Measurements from ENCODE around the gene PCBP3.
"Not testable (repeated sequence)": the region's sequence is repeated elsewhere in the genome, so short reads cannot be mapped to it uniquely, and the experiment has no call there.

Gene PCBP3

GRCh38 chr21:45601551-45601950, 42.0 kb upstream of the PCBP3 start:
- no peaks in the 10 kb centered on the region for H3K4me1 ChIP-seq (ENCODE audit: low read depth, poor library complexity, severe bottlenecking)
- peaks cover 40% of the 10 kb centered on the region for H3K27me3 ChIP-seq (ENCODE audit: insufficient read depth, low read depth)
- no peak overlapping the region for H3K4me3 ChIP-seq (IDR thresholded peaks at IDR 0.05; ENCODE audit: insufficient read depth, low read depth, low read length)
- H3K79me2 ChIP-seq (ENCODE audit: insufficient read depth, low read depth): no peaks in the 10 kb centered on the region
- no peak overlapping the region for H3K4me2 ChIP-seq
- TF ChIP-seq, protein P1, sequence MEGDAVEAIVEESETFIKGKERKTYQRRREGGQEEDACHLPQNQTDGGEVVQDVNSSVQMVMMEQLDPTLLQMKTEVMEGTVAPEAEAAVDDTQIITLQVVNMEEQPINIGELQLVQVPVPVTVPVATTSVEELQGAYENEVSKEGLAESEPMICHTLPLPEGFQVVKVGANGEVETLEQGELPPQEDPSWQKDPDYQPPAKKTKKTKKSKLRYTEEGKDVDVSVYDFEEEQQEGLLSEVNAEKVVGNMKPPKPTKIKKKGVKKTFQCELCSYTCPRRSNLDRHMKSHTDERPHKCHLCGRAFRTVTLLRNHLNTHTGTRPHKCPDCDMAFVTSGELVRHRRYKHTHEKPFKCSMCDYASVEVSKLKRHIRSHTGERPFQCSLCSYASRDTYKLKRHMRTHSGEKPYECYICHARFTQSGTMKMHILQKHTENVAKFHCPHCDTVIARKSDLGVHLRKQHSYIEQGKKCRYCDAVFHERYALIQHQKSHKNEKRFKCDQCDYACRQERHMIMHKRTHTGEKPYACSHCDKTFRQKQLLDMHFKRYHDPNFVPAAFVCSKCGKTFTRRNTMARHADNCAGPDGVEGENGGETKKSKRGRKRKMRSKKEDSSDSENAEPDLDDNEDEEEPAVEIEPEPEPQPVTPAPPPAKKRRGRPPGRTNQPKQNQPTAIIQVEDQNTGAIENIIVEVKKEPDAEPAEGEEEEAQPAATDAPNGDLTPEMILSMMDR (conservative IDR thresholded peaks at IDR 0.05; ENCODE audit: low read depth, low read length): no peak
- no peaks in the 10 kb centered on the region for H4K20me1 ChIP-seq (ENCODE audit: insufficient read depth)
- no peaks in the 10 kb centered on the region for H3K36me3 ChIP-seq (ENCODE audit: insufficient read depth)
- no peak overlapping the region for H3K9ac ChIP-seq
- H3K27ac ChIP-seq: no peak overlapping the region
- H2AFZ ChIP-seq (ENCODE audit: low read depth): no peak overlapping the region

GRCh38 chr21:45602106-45602505, 41.4 kb upstream of the PCBP3 start:
- H3K9ac ChIP-seq: no peak overlapping the region
- H3K27ac ChIP-seq: no peak overlapping the region
- H4K20me1 ChIP-seq (ENCODE audit: insufficient read depth): no peaks in the 10 kb centered on the region
- H3K4me3 ChIP-seq (IDR thresholded peaks at IDR 0.05; ENCODE audit: insufficient read depth, low read depth, low read length): no peak overlapping the region
- no peaks in the 10 kb centered on the region for H3K36me3 ChIP-seq (ENCODE audit: insufficient read depth)
- H3K4me2 ChIP-seq: no peak overlapping the region
- no peaks in the 10 kb centered on the region for H3K4me1 ChIP-seq (ENCODE audit: low read depth, poor library complexity, severe bottlenecking)
- peaks cover 44% of the 10 kb centered on the region for H3K27me3 ChIP-seq (ENCODE audit: insufficient read depth, low read depth)
- H2AFZ ChIP-seq (ENCODE audit: low read depth): no peak overlapping the region
- H3K79me2 ChIP-seq (ENCODE audit: insufficient read depth, low read depth): no peaks in the 10 kb centered on the region
- TF ChIP-seq, protein P1 (conservative IDR thresholded peaks at IDR 0.05; ENCODE audit: low read depth, low read length): no peak

GRCh38 chr21:45603481-45603880, 40.0 kb upstream of the PCBP3 start:
- Histone ChIP-seq H3K36me3 (ENCODE audit: insufficient read depth) (no peaks in the 10 kb centered on the region), H3K9ac (no peak overlapping the region), H2AFZ (ENCODE audit: low read depth) (no peak overlapping the region), H3K4me3 (IDR thresholded peaks at IDR 0.05; ENCODE audit: insufficient read depth, low read depth, low read length) (no peak overlapping the region), H3K27me3 (ENCODE audit: insufficient read depth, low read depth) (peaks cover 33% of the 10 kb centered on the region), H4K20me1 (ENCODE audit: insufficient read depth) (no peaks in the 10 kb centered on the region), H3K27ac (no peak overlapping the region), H3K4me2 (no peak overlapping the region), H3K4me1 (ENCODE audit: low read depth, poor library complexity, severe bottlenecking) (no peaks in the 10 kb centered on the region), H3K79me2 (ENCODE audit: insufficient read depth, low read depth) (no peaks in the 10 kb centered on the region)
- TF ChIP-seq, protein P1 (conservative IDR thresholded peaks at IDR 0.05; ENCODE audit: low read depth, low read length): no peak

GRCh38 chr21:45604681-45605080, 38.8 kb upstream of the PCBP3 start:
- not testable (repeated sequence) for H3K4me2 ChIP-seq; H4K20me1 ChIP-seq (ENCODE audit: insufficient read depth); H2AFZ ChIP-seq (ENCODE audit: low read depth); H3K27ac ChIP-seq; H3K9ac ChIP-seq; H3K36me3 ChIP-seq (ENCODE audit: insufficient read depth); H3K79me2 ChIP-seq (ENCODE audit: insufficient read depth, low read depth); H3K4me3 ChIP-seq (IDR thresholded peaks at IDR 0.05; ENCODE audit: insufficient read depth, low read depth, low read length); H3K4me1 ChIP-seq (ENCODE audit: low read depth, poor library complexity, severe bottlenecking)
- H3K27me3 ChIP-seq (ENCODE audit: insufficient read depth, low read depth): peaks cover 22% of the 10 kb centered on the region

DNA sequence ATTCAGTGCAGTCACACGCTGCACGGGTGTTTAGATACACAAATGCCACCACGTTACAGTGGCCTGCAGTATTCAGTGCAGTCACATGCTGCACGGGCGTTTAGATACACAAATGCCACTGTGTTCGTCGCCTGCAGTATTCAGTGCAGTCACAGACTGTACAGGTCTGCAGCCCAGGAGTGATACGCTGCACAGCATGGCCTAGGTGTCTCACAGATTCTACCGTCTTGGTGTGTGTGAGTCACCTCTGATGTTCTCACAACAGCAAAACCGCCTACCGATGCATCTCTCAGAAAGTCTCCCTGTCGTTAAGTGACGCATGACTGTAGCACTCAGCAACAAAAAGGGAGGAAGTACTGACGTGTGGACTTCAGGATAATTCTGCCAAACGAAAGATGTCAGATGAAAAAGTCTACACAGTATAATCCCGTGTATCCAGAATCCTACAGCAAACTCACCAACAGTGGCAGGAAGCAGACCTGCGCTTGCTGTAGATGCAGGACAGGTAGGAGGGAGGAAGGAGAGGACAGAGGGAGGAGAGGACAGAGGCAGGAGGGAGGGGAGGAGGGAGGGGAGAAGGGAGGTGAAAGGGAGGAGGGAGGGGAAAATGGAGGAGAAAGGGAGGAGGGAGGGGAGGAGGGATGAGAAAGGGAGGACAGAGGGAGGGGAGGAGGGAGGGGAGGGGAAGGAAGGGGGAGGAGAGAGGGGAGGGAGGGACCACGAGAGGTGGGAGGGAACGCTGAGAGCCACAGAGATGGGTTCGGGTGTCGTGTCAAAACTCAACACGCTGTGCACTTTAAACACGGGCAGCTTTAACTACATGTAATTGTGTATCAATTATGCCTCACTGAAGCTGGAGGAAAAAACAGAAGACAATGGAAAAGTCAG, 36.3 kb upstream of the PCBP3 start:
- H3K4me1 ChIP-seq (ENCODE audit: low read depth, poor library complexity, severe bottlenecking): no peaks in the 10 kb centered on the region
- TF ChIP-seq, protein P1 (conservative IDR thresholded peaks at IDR 0.05; ENCODE audit: low read depth, low read length): no peak
- H3K27ac ChIP-seq: no peak overlapping the region
- peaks cover 33% of the 10 kb centered on the region; the same call in 1 of the 2 replicates for H3K27me3 ChIP-seq (ENCODE audit: insufficient read depth, low read depth)
- no peaks in the 10 kb centered on the region for H4K20me1 ChIP-seq (ENCODE audit: insufficient read depth)
- no peaks in the 10 kb centered on the region for H3K79me2 ChIP-seq (ENCODE audit: insufficient read depth, low read depth)
- H3K9ac ChIP-seq: no peak overlapping the region
- no peak overlapping the region for H3K4me3 ChIP-seq (IDR thresholded peaks at IDR 0.05; ENCODE audit: insufficient read depth, low read depth, low read length)
- no peaks in the 10 kb centered on the region for H3K36me3 ChIP-seq (ENCODE audit: insufficient read depth)
- H3K4me2 ChIP-seq: no peak overlapping the region
- no peak overlapping the region for H2AFZ ChIP-seq (ENCODE audit: low read depth)
